Measurements from ENCODE around the gene ELL2. TPM values are rescaled to one million over a fixed set of nuclear protein-coding genes. Genes with fewer than 3 reads are reported as not detected.
A peak's percentile ranks its signal among the peaks of the same experiment; 100 is the strongest.

ELL2 gene
- total RNA-seq, 1 donor from 2014 or later, result 124 TPM

GRCh38 chr5:95916687-95917085 lies 45.0 kb downstream of the ELL2 start:
- no peaks in the 10 kb centered on the region for H3K27me3 Mint-ChIP-seq
- no peak overlapping the region for H3K27ac Mint-ChIP-seq
- TF ChIP-seq CTCF (IDR thresholded peaks at IDR 0.05; ENCODE audit: unreplicated experiment), result no peak
- peaks cover 52% of the 10 kb centered on the region for H3K4me1 Mint-ChIP-seq (ENCODE audit: low read depth)
- no peak for DNase-seq (ENCODE audit: low spot score, unreplicated experiment)
- H3K9me3 Mint-ChIP-seq (ENCODE audit: low read depth), result no peaks in the 10 kb centered on the region
- H3K36me3 Mint-ChIP-seq (ENCODE audit: insufficient read depth), result peaks cover 13% of the 10 kb centered on the region
- H3K4me3 Mint-ChIP-seq (ENCODE audit: low read depth), result no peak overlapping the region

GRCh38 chr5:95915999-95916686 lies 45.5 kb downstream of the ELL2 start:
- Mint-ChIP-seq H3K4me1 (ENCODE audit: low read depth) (peaks cover 54% of the 10 kb centered on the region), H3K27ac (peak overlapping the region; percentile 78), H3K9me3 (ENCODE audit: low read depth) (no peaks in the 10 kb centered on the region), H3K36me3 (ENCODE audit: insufficient read depth) (peaks cover 16% of the 10 kb centered on the region), H3K27me3 (no peaks in the 10 kb centered on the region), H3K4me3 (ENCODE audit: low read depth) (no peak overlapping the region)
- TF ChIP-seq CTCF (IDR thresholded peaks at IDR 0.05; ENCODE audit: unreplicated experiment), result no peak
- DNase-seq (ENCODE audit: low spot score, unreplicated experiment), result no peak

GRCh38 chr5:95913663-95914062 lies 48.0 kb downstream of the ELL2 start:
- no peaks in the 10 kb centered on the region for H3K27me3 Mint-ChIP-seq
- peaks cover 24% of the 10 kb centered on the region for H3K36me3 Mint-ChIP-seq (ENCODE audit: insufficient read depth)
- TF ChIP-seq CTCF (IDR thresholded peaks at IDR 0.05; ENCODE audit: unreplicated experiment), result no peak
- peaks cover 53% of the 10 kb centered on the region for H3K4me1 Mint-ChIP-seq (ENCODE audit: low read depth)
- no peaks in the 10 kb centered on the region for H3K9me3 Mint-ChIP-seq (ENCODE audit: low read depth)
- H3K4me3 Mint-ChIP-seq (ENCODE audit: low read depth), result no peak overlapping the region
- DNase-seq (ENCODE audit: low spot score, unreplicated experiment), result no peak
- H3K27ac Mint-ChIP-seq, result peak overlapping the region; percentile 65

- TF ChIP-seq CTCF (IDR thresholded peaks at IDR 0.05; ENCODE audit: unreplicated experiment), result no peak
- no peak overlapping the region for H3K4me3 Mint-ChIP-seq (ENCODE audit: low read depth)
- H3K4me1 Mint-ChIP-seq (ENCODE audit: low read depth), result peaks cover 40% of the 10 kb centered on the region
- no peaks in the 10 kb centered on the region for H3K27me3 Mint-ChIP-seq
- DNase-seq (ENCODE audit: low spot score, unreplicated experiment), result no peak
- no peak overlapping the region for H3K27ac Mint-ChIP-seq
- H3K9me3 Mint-ChIP-seq (ENCODE audit: low read depth), result no peaks in the 10 kb centered on the region
- H3K36me3 Mint-ChIP-seq (ENCODE audit: insufficient read depth), result peaks cover 29% of the 10 kb centered on the region
Observed at GRCh38 chr5:95912029-95912428, 49.6 kb downstream of the ELL2 start.

GRCh38 chr5:95910521-95910920 lies 51.1 kb downstream of the ELL2 start:
- no peak for TF ChIP-seq CTCF (IDR thresholded peaks at IDR 0.05; ENCODE audit: unreplicated experiment)
- no peaks in the 10 kb centered on the region for H3K27me3 Mint-ChIP-seq
- no peak for DNase-seq (ENCODE audit: low spot score, unreplicated experiment)
- no peak overlapping the region for H3K4me3 Mint-ChIP-seq (ENCODE audit: low read depth)
- H3K4me1 Mint-ChIP-seq (ENCODE audit: low read depth), result peaks cover 25% of the 10 kb centered on the region
- H3K9me3 Mint-ChIP-seq (ENCODE audit: low read depth), result no peaks in the 10 kb centered on the region
- H3K27ac Mint-ChIP-seq, result no peak overlapping the region
- H3K36me3 Mint-ChIP-seq (ENCODE audit: insufficient read depth), result peaks cover 26% of the 10 kb centered on the region

Measured in progenitor cell of endocrine pancreas (in vitro differentiated cells).